Loucy (cell line): ENCODE data around the gene CCDC180.

Source experiments
- H2AFZ ChIP-seq: fragments of 200-600 bp; sonication (generic); 2 replicates; pipeline ENCODE4 v1.6.0; 2016; ENCODE audit warnings: antibody characterized with exemption, mild to moderate bottlenecking, low read length, moderate library complexity
- H3F3A ChIP-seq: fragments of 200-600 bp; 2 replicates; pipeline ENCODE4 v1.6.0; 2016; ENCODE audit warnings: antibody characterized with exemption, low read depth, mild to moderate bottlenecking
- H3K27me3 ChIP-seq: fragments of 200-600 bp; sonication (generic); 2 replicates; pipeline ENCODE4 v1.6.1; 2014; ENCODE audit warnings: low read length, mild to moderate bottlenecking; ENCODE audit not compliant: insufficient read depth, poor library complexity, severe bottlenecking
- H3K36me3 ChIP-seq: fragments of 200-600 bp; sonication (generic); 2 replicates; pipeline ENCODE4 v1.6.1; 2016; ENCODE audit warnings: low read length; ENCODE audit not compliant: insufficient read depth
- H3K4me1 ChIP-seq: fragments of 200-600 bp; sonication (generic); 2 replicates; pipeline ENCODE4 v1.5.1; 2014; ENCODE audit warnings: low read length, mild to moderate bottlenecking; ENCODE audit not compliant: insufficient read depth, poor library complexity, severe bottlenecking
- H3K4me2 ChIP-seq: fragments of 200-600 bp; sonication (generic); 2 replicates; pipeline ENCODE4 v1.6.0; 2014; ENCODE audit warnings: antibody characterized with exemption, low read length, low read depth, mild to moderate bottlenecking; ENCODE audit not compliant: poor library complexity, severe bottlenecking
- H3K4me3 ChIP-seq: fragments of 200-600 bp; sonication (generic); 2 replicates; pipeline ENCODE4 v1.5.1; 2014; ENCODE audit warnings: low read length, mild to moderate bottlenecking, mixed read lengths; ENCODE audit not compliant: poor library complexity, severe bottlenecking
- H3K79me2 ChIP-seq: fragments of 200-600 bp; sonication (generic); 2 replicates; pipeline ENCODE4 v1.6.1; 2014; ENCODE audit warnings: low read length; ENCODE audit not compliant: insufficient read depth
- H3K9ac ChIP-seq: fragments of 200-600 bp; sonication (generic); 2 replicates; pipeline ENCODE4 v1.6.0; 2014; ENCODE audit warnings: mild to moderate bottlenecking, low read depth, low read length, moderate library complexity; ENCODE audit not compliant: poor library complexity, severe bottlenecking
- H3K9me2 ChIP-seq: fragments of 200-600 bp; sonication (generic); replicated peaks from 2 replicates; pipeline ENCODE4 v1.6.1; 2016; ENCODE audit warnings: low read depth, low read length, mixed read lengths
- H3K9me3 ChIP-seq: fragments of 200-600 bp; sonication (generic); 2 replicates; pipeline ENCODE4 v1.6.1; 2014; ENCODE audit warnings: mild to moderate bottlenecking, antibody characterized with exemption, low read length, low read depth; ENCODE audit not compliant: insufficient read depth
- H4K20me1 ChIP-seq: fragments of 200-600 bp; sonication (generic); 2 replicates; pipeline ENCODE4 v1.6.0; 2014; ENCODE audit warnings: antibody characterized with exemption, low read length, mild to moderate bottlenecking; ENCODE audit not compliant: insufficient read depth, poor library complexity, severe bottlenecking
- CTCF ChIP-seq: fragments of 200-600 bp; sonication (generic); conservative IDR thresholded peaks from 2 replicates; pipeline ENCODE4 v1.5.1; 2014; ENCODE audit warnings: mild to moderate bottlenecking, antibody characterized with exemption, low read length
- EZH2phosphoT487 ChIP-seq: fragments of 200-600 bp; IDR thresholded peaks from 2 replicates; pipeline ENCODE4 v1.6.1; 2018; ENCODE audit warnings: antibody characterized with exemption, mild to moderate bottlenecking, moderate library complexity, borderline replicate concordance

CCDC180 gene

GRCh38 chr9:97276310-97276852, 31.1 kb upstream of the CCDC180 start:
- H4K20me1 ChIP-seq, result no peaks in the 10 kb centered on the region
- H3F3A ChIP-seq, result no peaks in the 10 kb centered on the region
- TF ChIP-seq CTCF (no peak), EZH2phosphoT487 (no peak)
- H3K36me3 ChIP-seq, result peaks cover 6% of the 10 kb centered on the region; the same call in 1 of the 2 replicates
- H3K9me2 ChIP-seq, result no peaks in the 10 kb centered on the region
- H2AFZ ChIP-seq, result no peak overlapping the region
- H3K27me3 ChIP-seq, result no peaks in the 10 kb centered on the region
- H3K4me2 ChIP-seq, result no peak overlapping the region
- H3K4me3 ChIP-seq, result no peak overlapping the region
- H3K9ac ChIP-seq, result no peak overlapping the region
- H3K4me1 ChIP-seq, result no peaks in the 10 kb centered on the region
- H3K9me3 ChIP-seq, result no peaks in the 10 kb centered on the region
- no peaks in the 10 kb centered on the region for H3K79me2 ChIP-seq

GRCh38 chr9:97277953-97278352, 29.5 kb upstream of the CCDC180 start:
- Histone ChIP-seq H3K4me3 (no peak overlapping the region), H3K9ac (no peak overlapping the region)

GRCh38 chr9:97280755-97281330, 26.6 kb upstream of the CCDC180 start:
- no peak for TF ChIP-seq CTCF
- no peak for TF ChIP-seq EZH2phosphoT487
- no peak overlapping the region for H3K4me3 ChIP-seq
- H3K4me1 ChIP-seq, result no peaks in the 10 kb centered on the region
- no peak overlapping the region for H3K9ac ChIP-seq
- no peaks in the 10 kb centered on the region for H3K27me3 ChIP-seq
- no peaks in the 10 kb centered on the region for H4K20me1 ChIP-seq
- no peak overlapping the region for H3K4me2 ChIP-seq
- H2AFZ ChIP-seq, result no peak overlapping the region
- H3K9me2 ChIP-seq, result no peaks in the 10 kb centered on the region
- H3F3A ChIP-seq, result no peaks in the 10 kb centered on the region
- H3K36me3 ChIP-seq, result peaks cover 19% of the 10 kb centered on the region
- H3K79me2 ChIP-seq, result no peaks in the 10 kb centered on the region
- H3K9me3 ChIP-seq, result 0 out of 2 replicates have a peak, but pooled peaks cover 4% of the 10 kb centered on the region

More at GRCh38 chr9:97277953-97278352, 29.5 kb upstream of the CCDC180 start:
- Histone ChIP-seq H3K27me3 (no peaks in the 10 kb centered on the region), H2AFZ (no peak overlapping the region), H3F3A (no peaks in the 10 kb centered on the region), H3K79me2 (no peaks in the 10 kb centered on the region), H3K4me1 (no peaks in the 10 kb centered on the region), H3K9me3 (no peaks in the 10 kb centered on the region), H4K20me1 (no peaks in the 10 kb centered on the region), H3K9me2 (no peaks in the 10 kb centered on the region), H3K36me3 (peaks cover 11% of the 10 kb centered on the region; the same call in 1 of the 2 replicates), H3K4me2 (no peak overlapping the region)
- TF ChIP-seq CTCF (no peak), EZH2phosphoT487 (no peak)
